ENCODE results near the gene NRDE2.

DNA sequence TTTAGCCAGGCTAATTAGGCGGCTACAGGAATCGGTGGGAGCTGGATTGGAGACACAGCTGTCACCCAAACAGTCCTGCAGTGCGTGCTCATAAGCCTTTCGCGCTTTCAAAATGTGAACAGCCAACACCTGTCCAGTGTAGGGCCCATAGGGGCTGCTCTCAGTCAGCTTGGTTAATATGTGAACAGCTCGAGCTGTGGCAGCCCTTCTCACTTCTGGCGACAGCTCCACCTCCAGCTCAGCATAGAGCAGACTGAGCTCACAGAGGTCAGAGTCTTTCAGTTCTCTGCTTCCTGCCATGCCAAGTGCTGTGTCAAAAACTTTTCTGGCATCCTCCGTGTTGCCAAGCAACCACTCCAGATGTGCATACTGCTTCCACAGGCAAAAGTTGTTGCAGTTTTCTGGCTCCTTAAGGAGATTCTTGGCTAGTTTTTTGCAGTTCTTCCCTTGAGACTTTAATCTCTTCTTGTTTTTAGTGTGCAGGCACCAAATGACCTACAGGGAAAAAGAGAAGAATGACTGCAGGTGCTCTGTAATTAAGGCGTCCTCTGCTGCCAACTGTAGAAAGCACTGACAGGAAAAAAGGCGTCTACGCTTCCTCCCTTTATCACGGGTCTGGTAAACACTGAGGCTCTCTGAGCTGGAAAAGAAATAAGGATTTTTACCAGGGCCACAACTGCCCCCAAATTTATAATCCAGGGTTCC is 42.9 kb downstream of the NRDE2 start:
- TF ChIP-seq POLR2AphosphoS5 (IDR thresholded peaks at IDR 0.05) (no peak), EP300 (IDR thresholded peaks at IDR 0.05) (no peak)
- TF ChIP-seq, protein P1, sequence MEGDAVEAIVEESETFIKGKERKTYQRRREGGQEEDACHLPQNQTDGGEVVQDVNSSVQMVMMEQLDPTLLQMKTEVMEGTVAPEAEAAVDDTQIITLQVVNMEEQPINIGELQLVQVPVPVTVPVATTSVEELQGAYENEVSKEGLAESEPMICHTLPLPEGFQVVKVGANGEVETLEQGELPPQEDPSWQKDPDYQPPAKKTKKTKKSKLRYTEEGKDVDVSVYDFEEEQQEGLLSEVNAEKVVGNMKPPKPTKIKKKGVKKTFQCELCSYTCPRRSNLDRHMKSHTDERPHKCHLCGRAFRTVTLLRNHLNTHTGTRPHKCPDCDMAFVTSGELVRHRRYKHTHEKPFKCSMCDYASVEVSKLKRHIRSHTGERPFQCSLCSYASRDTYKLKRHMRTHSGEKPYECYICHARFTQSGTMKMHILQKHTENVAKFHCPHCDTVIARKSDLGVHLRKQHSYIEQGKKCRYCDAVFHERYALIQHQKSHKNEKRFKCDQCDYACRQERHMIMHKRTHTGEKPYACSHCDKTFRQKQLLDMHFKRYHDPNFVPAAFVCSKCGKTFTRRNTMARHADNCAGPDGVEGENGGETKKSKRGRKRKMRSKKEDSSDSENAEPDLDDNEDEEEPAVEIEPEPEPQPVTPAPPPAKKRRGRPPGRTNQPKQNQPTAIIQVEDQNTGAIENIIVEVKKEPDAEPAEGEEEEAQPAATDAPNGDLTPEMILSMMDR (IDR thresholded peaks at IDR 0.05), result no peak
